OCI-LY3 (cell line): Measurements from ENCODE around the gene NAV2.

ENCODE experiments used
- CTCF ChIP-seq: fragments of 200-600, 300-600 bp; sonication (generic); IDR thresholded peaks from 2 replicates; pipeline ENCODE4 v1.5.1; 2014; ENCODE audit warnings: antibody characterized with exemption, low read length, low read depth
- EZH2phosphoT487 ChIP-seq: fragments of 200-600 bp; shearing (Covaris generic); IDR thresholded peaks from 2 replicates; pipeline ENCODE4 v1.6.1; 2018; ENCODE audit warnings: antibody characterized with exemption, mixed run types, low read depth

DNA sequence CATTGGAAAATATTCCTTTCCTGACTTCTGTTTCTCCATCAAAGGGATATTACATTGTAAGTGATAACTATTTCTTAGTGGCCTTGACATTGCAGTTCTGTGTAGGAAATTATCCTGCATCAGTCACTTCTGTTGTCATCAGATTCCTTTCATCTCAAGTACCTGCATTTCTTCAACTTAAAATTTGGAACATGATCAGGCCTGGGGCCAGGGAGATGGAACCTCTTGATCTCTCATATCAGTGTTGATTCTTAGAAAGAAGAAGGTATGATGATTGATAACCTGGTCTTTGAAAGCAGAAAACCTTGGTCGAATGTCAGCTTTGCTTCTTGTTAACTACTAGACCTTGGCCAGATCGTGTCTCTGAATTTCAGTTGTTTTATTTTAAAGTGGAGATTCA lies 93.6 kb downstream of the NAV2 start:
- TF ChIP-seq CTCF = no peak
- no peak for TF ChIP-seq EZH2phosphoT487
